Measurements from ENCODE around the gene SRSF3.

Gene SRSF3

GRCh38 chr6:36638579-36638978, 44.4 kb downstream of the SRSF3 start:
- H3K4me3 ChIP-seq (ENCODE audit: low read depth, low read length) = no peak overlapping the region
- no peak for DNase-seq (ENCODE audit: low read depth)
- TF ChIP-seq CTCF (IDR thresholded peaks at IDR 0.05; ENCODE audit: insufficient read depth, low read depth, low read length, missing control alignments) = no peak

- H3K4me3 ChIP-seq (ENCODE audit: low read depth, low read length) = no peak overlapping the region
- DNase-seq (ENCODE audit: low read depth) = peak; percentile 69
- no peak for TF ChIP-seq CTCF (IDR thresholded peaks at IDR 0.05; ENCODE audit: insufficient read depth, low read depth, low read length, missing control alignments)
Observed at GRCh38 chr6:36639171-36639808, 45.1 kb downstream of the SRSF3 start.

- TF ChIP-seq CTCF (IDR thresholded peaks at IDR 0.05; ENCODE audit: insufficient read depth, low read depth, low read length, missing control alignments) = no peak
- no peak for DNase-seq (ENCODE audit: low read depth)
- no peak overlapping the region for H3K4me3 ChIP-seq (ENCODE audit: low read depth, low read length)
Observed at GRCh38 chr6:36641543-36641942, 47.4 kb downstream of the SRSF3 start.

GRCh38 chr6:36642913-36643817, 49.0 kb downstream of the SRSF3 start:
- TF ChIP-seq CTCF (IDR thresholded peaks at IDR 0.05; ENCODE audit: insufficient read depth, low read depth, low read length, missing control alignments) = no peak
- DNase-seq (ENCODE audit: low read depth) = no peak
- no peak overlapping the region for H3K4me3 ChIP-seq (ENCODE audit: low read depth, low read length)

- no peak for DNase-seq (ENCODE audit: low read depth)
- H3K4me3 ChIP-seq (ENCODE audit: low read depth, low read length) = no peak overlapping the region
- TF ChIP-seq CTCF (IDR thresholded peaks at IDR 0.05; ENCODE audit: insufficient read depth, low read depth, low read length, missing control alignments) = no peak
Observed at GRCh38 chr6:36643977-36644376, 49.8 kb downstream of the SRSF3 start.

- no peak overlapping the region for H3K4me3 ChIP-seq (ENCODE audit: low read depth, low read length)
- no peak for DNase-seq (ENCODE audit: low read depth)
- no peak for TF ChIP-seq CTCF (IDR thresholded peaks at IDR 0.05; ENCODE audit: insufficient read depth, low read depth, low read length, missing control alignments)
Observed at GRCh38 chr6:36649086-36649485, 54.9 kb downstream of the SRSF3 start.
